HEK293 (cell line): Measurements from ENCODE around the gene TEX13D.

Experiments used
- CTCF ChIA-PET: fragments of 350-600 bp; formaldehyde crosslinking; extraction: SDS; loops from one replicate; lab custom pipeline; 2021; ENCODE audit warnings: antibody characterized with exemption; lab: Yijun Ruan, JAX
- POLR2A ChIA-PET: fragments of 300-600 bp; formaldehyde crosslinking; extraction: SDS; loops from one replicate; lab custom pipeline; 2020; ENCODE audit warnings: antibody characterized with exemption, inconsistent platforms; lab: Yijun Ruan, JAX
- H3K27ac ChIP-seq: fragments of 200-500 bp; sonication (Bioruptor generic); 2 replicates; pipeline ENCODE4 v1.5.1; 2014; ENCODE audit warnings: low read depth, low read length, control low read depth, inconsistent platforms; ENCODE audit errors: extremely low read depth
- H3K36me3 ChIP-seq, 2 experiments: fragments of 200-500 bp in 1 of 2; sonication (Bioruptor generic) in 1 of 2; 1 replicate in 1 of 2; 2 replicates in 1 of 2; pipeline ENCODE4 v1.5.1; 2014 to 2017; ENCODE audit warnings: inconsistent platforms in 2 of 2, low read length in 2 of 2; ENCODE audit not compliant: control insufficient read depth in 2 of 2, insufficient read depth in 1 of 2
- H3K4me1 ChIP-seq: fragments of 200-500 bp; sonication (Bioruptor generic); 2 replicates; pipeline ENCODE4 v1.5.1; 2014; ENCODE audit warnings: mild to moderate bottlenecking, low read length, inconsistent platforms; ENCODE audit not compliant: control insufficient read depth, insufficient read depth
- H3K4me3 ChIP-seq: 2 replicates; pipeline ENCODE4 v1.5.1; 2011; ENCODE audit warnings: low read depth, mild to moderate bottlenecking, control low read depth, low read length, moderate library complexity
- H3K9me3 ChIP-seq: fragments of 200-500 bp; sonication (Bioruptor generic); 2 replicates; pipeline ENCODE4 v1.5.1; 2014; ENCODE audit warnings: low read depth, low read length, inconsistent platforms; ENCODE audit not compliant: control insufficient read depth, insufficient read depth
- EGR2 ChIP-seq: fragments of 450-650 bp; formaldehyde crosslinking; IDR thresholded peaks from 2 replicates; pipeline ENCODE4 v1.5.1; 2016; ENCODE audit warnings: low read depth, missing biosample characterization, missing genetic modification characterization
- GFI1B ChIP-seq: fragments of 450-650 bp; formaldehyde crosslinking; IDR thresholded peaks from 2 replicates; pipeline ENCODE4 v1.5.1; 2016; ENCODE audit warnings: missing biosample characterization, missing genetic modification characterization
- SCRT2 ChIP-seq: fragments of 450-650 bp; formaldehyde crosslinking; IDR thresholded peaks from 2 replicates; pipeline ENCODE4 v1.5.1; 2016; ENCODE audit warnings: missing biosample characterization, missing genetic modification characterization
- SETDB1 ChIP-seq: IDR thresholded peaks from one replicate; pipeline ENCODE4 v1.6.1; 2017; ENCODE audit warnings: mild to moderate bottlenecking, low read length, moderate library complexity, mixed read lengths; ENCODE audit not compliant: insufficient read length
- TCF7L2 ChIP-seq: IDR thresholded peaks from 2 replicates; pipeline ENCODE4 v1.6.1; 2011; ENCODE audit warnings: low read depth, mild to moderate bottlenecking, inconsistent platforms, low read length, moderate library complexity, borderline replicate concordance
- YY1 ChIP-seq: fragments of 450-650 bp; formaldehyde crosslinking; IDR thresholded peaks from 2 replicates; pipeline ENCODE4 v1.5.1; 2018; ENCODE audit warnings: missing biosample characterization, missing genetic modification characterization
- ZEB2 ChIP-seq: fragments of 450-650 bp; formaldehyde crosslinking; IDR thresholded peaks from 2 replicates; pipeline ENCODE4 v1.5.1; 2016; ENCODE audit warnings: missing biosample characterization, missing genetic modification characterization
- ZFHX2 ChIP-seq: fragments of 450-650 bp; formaldehyde crosslinking; conservative IDR thresholded peaks from 2 replicates; pipeline ENCODE4 v1.5.1; 2016; ENCODE audit warnings: missing biosample characterization, missing genetic modification characterization
- ZIC2 ChIP-seq: fragments of 450-650 bp; formaldehyde crosslinking; IDR thresholded peaks from 2 replicates; pipeline ENCODE4 v1.5.1; 2016; ENCODE audit warnings: missing biosample characterization, missing genetic modification characterization
- ZNF112 ChIP-seq: fragments of 450-650 bp; formaldehyde crosslinking; IDR thresholded peaks from 2 replicates; pipeline ENCODE4 v1.5.0; 2017; ENCODE audit warnings: missing biosample characterization, missing genetic modification characterization
- ZNF155 ChIP-seq: fragments of 450-650 bp; formaldehyde crosslinking; IDR thresholded peaks from 2 replicates; pipeline ENCODE4 v1.5.1; 2016; ENCODE audit warnings: missing biosample characterization, missing genetic modification characterization
- ZNF184 ChIP-seq: fragments of 450-650 bp; IDR thresholded peaks from 2 replicates; pipeline ENCODE4 v1.5.1; 2018; ENCODE audit warnings: missing biosample characterization, mild to moderate bottlenecking, missing genetic modification characterization
- ZNF37A ChIP-seq: fragments of 450-650 bp; IDR thresholded peaks from 2 replicates; pipeline ENCODE4 v1.5.1; 2018; ENCODE audit warnings: missing biosample characterization, missing genetic modification characterization
- ZNF404 ChIP-seq: fragments of 450-650 bp; formaldehyde crosslinking; IDR thresholded peaks from 2 replicates; pipeline ENCODE4 v1.5.1; 2017; ENCODE audit warnings: missing biosample characterization, missing genetic modification characterization
- ZNF548 ChIP-seq: fragments of 450-650 bp; formaldehyde crosslinking; IDR thresholded peaks from 2 replicates; pipeline ENCODE4 v1.5.1; 2016; ENCODE audit warnings: missing biosample characterization, missing genetic modification characterization
- ZNF549 ChIP-seq: fragments of 450-650 bp; IDR thresholded peaks from 2 replicates; pipeline ENCODE4 v1.5.1; 2018; ENCODE audit warnings: missing biosample characterization, missing genetic modification characterization, mild to moderate bottlenecking, inconsistent platforms, moderate library complexity
- ZNF555 ChIP-seq: fragments of 450-650 bp; formaldehyde crosslinking; conservative IDR thresholded peaks from 2 replicates; pipeline ENCODE4 v1.5.1; 2017; ENCODE audit warnings: missing biosample characterization, mild to moderate bottlenecking, missing genetic modification characterization, inconsistent platforms
- ZNF571 ChIP-seq: fragments of 450-650 bp; formaldehyde crosslinking; IDR thresholded peaks from 2 replicates; pipeline ENCODE4 v1.5.0; 2017; ENCODE audit warnings: missing biosample characterization, missing genetic modification characterization
- ZNF660 ChIP-seq: fragments of 450-650 bp; IDR thresholded peaks from 2 replicates; pipeline ENCODE4 v1.5.1; 2018; ENCODE audit warnings: missing biosample characterization, mild to moderate bottlenecking, missing genetic modification characterization
- ZNF664 ChIP-seq: fragments of 450-650 bp; formaldehyde crosslinking; IDR thresholded peaks from 2 replicates; pipeline ENCODE4 v1.5.1; 2016; ENCODE audit warnings: missing biosample characterization, missing genetic modification characterization
- TF ChIP-seq, protein P1 (sequence below): fragments of 450-650 bp; formaldehyde crosslinking; IDR thresholded peaks from 2 replicates; pipeline ENCODE4 v1.5.1; 2016; ENCODE audit warnings: missing biosample characterization, missing genetic modification characterization
- TF ChIP-seq, protein P2 (sequence below): fragments of 450-650 bp; formaldehyde crosslinking; IDR thresholded peaks from 2 replicates; pipeline ENCODE4 v1.5.1; 2017; ENCODE audit warnings: missing biosample characterization, missing genetic modification characterization
- TF ChIP-seq, protein P3 (sequence below): fragments of 450-650 bp; formaldehyde crosslinking; IDR thresholded peaks from 2 replicates; pipeline ENCODE4 v1.5.1; 2017; ENCODE audit warnings: missing biosample characterization, mild to moderate bottlenecking, missing genetic modification characterization, moderate library complexity
- TF ChIP-seq, protein P4 (sequence below): fragments of 450-650 bp; formaldehyde crosslinking; IDR thresholded peaks from 2 replicates; pipeline ENCODE4 v1.5.1; 2017; ENCODE audit warnings: missing biosample characterization, missing genetic modification characterization

TEX13D gene

DNA sequence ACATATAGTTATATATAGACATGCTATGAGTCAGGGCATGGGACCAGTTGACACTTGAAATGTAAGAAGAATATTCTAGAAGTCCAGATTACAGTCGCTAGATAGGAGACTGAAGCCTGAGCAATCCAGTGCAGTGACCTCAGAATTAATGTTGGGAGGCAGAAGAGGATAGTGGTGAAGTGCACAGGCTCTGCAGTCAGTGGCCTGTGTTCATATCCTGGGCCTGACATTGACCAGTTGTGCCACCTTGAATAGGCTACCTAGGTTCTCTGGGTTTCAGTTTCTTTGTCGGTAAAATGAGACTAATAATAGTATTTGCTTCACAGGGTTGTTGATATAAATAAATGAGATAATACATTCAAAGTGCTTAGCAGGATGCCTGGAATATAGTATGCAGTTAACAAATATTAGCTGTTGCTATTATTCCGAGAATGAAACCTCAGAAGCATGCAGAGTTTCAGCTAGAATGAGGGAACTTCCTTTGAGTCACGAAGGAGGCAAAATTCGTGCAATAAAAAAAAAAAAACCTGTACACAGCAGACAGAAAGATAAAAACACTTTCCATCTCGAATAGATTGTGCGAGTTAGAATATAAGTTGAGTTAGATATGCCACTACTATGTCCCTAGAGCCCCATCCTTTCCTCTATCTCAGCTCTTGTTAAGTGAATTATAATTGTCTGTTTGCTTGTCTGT, 9.9 kb downstream of the TEX13D start:
- Histone ChIP-seq H3K36me3 (no peaks in the 10 kb centered on the region), H3K27ac (no peak overlapping the region), H3K4me1 (no peaks in the 10 kb centered on the region), H3K9me3 (no peaks in the 10 kb centered on the region), H3K4me3 (no peak overlapping the region)
- TF ChIP-seq ZEB2 (tag by site-specific recombination) (no peak), ZNF571 (no peak), ZFHX2 (tag by site-specific recombination) (no peak), ZNF664 (tag by site-specific recombination) (no peak), YY1 (tag by site-specific recombination) (no peak), ZNF155 (tag by site-specific recombination) (no peak), ZNF184 (tag by site-specific recombination) (no peak)
- POLR2A ChIA-PET = no interaction called here
- CTCF ChIA-PET = no interaction called here

DNA sequence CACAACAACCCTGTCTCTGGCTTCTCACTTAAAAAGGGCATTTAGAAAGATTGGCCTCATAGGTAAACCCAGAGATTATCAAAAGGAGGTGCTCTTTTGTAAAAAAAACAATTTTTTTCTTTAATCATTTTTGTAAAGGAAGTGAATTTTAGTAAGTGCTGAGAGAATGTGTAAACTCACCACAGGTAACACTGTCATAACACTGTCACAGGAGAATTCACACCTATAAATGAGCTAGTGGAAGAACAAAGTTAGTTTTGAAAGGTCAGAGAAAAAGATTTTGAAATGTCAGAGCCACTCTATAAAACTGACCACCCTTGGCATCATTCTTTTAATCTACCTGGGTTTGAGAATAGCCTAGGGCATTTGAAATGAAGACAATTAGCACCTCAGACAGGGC, 10.6 kb downstream of the TEX13D start:
- TF ChIP-seq EGR2 (tag by site-specific recombination) (no peak), ZNF155 (tag by site-specific recombination) (no peak)
- Histone ChIP-seq H3K27ac (no peak overlapping the region), H3K4me1 (no peaks in the 10 kb centered on the region), H3K9me3 (no peaks in the 10 kb centered on the region), H3K4me3 (no peak overlapping the region), H3K36me3 (no peaks in the 10 kb centered on the region)
- ChIA-PET CTCF (interaction anchor here (0.8 kb wide), 1 partner anchor 20 kb away, joined by 3 read pairs; no protein-coding TSS in a partner anchor), POLR2A (no interaction called here)

DNA sequence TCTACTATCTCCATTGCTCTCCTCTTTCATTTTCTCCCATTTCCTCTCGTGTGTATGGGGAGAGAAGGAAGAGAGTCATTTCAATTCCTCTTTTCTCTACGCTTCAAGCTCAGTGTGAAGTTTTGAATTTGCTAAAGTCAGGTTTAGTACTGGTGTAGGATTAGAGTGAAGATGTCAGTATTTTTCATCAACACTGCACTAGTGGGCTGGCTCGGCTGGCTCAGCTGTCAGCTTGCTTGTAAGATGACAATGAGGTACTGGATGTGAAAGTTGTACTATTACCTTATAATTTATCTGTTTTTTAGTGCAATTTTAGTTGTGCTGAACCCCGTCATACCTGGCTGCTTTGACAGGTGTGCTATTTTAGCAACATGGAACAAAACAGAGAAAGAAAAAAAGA, 11.8 kb downstream of the TEX13D start:
- POLR2A ChIA-PET = no interaction called here
- no peak for TF ChIP-seq SCRT2 (tag by site-specific recombination)
- TF ChIP-seq, protein P1, sequence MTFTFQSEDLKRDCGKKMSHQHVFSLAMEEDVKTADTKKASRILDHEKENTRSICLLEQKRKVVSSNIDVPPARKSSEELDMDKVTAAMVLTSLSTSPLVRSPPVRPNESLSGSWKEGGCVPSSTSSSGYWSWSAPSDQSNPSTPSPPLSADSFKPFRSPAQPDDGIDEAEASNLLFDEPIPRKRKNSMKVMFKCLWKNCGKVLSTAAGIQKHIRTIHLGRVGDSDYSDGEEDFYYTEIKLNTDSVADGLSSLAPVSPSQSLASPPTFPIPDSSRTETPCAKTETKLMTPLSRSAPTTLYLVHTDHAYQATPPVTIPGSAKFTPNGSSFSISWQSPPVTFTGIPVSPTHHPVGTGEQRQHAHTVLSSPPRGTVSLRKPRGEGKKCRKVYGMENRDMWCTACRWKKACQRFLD (tag by site-specific recombination) = no peak
- TF ChIP-seq, protein P2, sequence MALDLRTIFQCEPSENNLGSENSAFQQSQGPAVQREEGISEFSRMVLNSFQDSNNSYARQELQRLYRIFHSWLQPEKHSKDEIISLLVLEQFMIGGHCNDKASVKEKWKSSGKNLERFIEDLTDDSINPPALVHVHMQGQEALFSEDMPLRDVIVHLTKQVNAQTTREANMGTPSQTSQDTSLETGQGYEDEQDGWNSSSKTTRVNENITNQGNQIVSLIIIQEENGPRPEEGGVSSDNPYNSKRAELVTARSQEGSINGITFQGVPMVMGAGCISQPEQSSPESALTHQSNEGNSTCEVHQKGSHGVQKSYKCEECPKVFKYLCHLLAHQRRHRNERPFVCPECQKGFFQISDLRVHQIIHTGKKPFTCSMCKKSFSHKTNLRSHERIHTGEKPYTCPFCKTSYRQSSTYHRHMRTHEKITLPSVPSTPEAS = no peak
- TF ChIP-seq ZNF660 (tag by site-specific recombination) = no peak
- no peak for TF ChIP-seq ZNF404
- no peak for TF ChIP-seq TCF7L2
- no peak for TF ChIP-seq ZNF548 (tag by site-specific recombination)

DNA sequence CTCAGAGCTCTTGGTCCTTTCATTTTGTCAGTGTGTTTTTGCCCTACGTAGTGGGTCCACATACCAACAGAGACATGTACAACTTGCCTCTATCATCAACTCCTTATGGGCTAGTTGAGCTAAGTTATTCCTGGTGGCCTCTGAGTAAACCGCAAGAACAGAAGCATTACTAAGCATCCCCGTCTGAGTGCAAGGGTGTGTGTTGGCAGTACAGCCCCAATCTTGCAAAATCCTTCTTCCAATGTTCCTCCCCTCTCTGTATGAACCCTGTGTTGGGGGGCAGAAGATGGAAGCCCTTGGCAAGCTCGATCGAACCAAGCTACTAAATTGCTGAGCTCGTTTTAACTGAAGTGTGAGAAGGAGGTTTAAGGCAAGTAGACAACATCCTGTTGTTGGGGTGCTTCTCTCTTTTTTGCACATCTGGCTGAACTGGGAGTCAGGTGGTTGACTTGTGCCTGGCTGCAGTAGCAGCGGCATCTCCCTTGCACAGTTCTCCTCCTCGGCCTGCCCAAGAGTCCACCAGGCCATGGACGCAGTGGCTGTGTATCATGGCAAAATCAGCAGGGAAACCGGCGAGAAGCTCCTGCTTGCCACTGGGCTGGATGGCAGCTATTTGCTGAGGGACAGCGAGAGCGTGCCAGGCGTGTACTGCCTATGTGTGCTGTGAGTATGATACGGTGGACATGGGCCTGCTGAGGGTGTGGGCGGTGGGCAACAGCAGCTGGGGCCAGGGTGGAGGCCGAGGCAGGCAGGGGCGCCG, 13.8 kb downstream of the TEX13D start, which contains the start of gene SH2D1A:
TSS of gene SH2D1A (plus strand) at position 447 of the 760 bp plus-strand sequence. CDS start at position 527, 80 bp downstream.
- H3K4me1 ChIP-seq = no peaks in the 10 kb centered on the region
- CTCF ChIA-PET = no interaction called here
- no peaks in the 10 kb centered on the region for H3K36me3 ChIP-seq
- no peaks in the 10 kb centered on the region for H3K9me3 ChIP-seq
- POLR2A ChIA-PET = no interaction called here
- no peak within 1 kb of the TSS for H3K4me3 ChIP-seq
- no peak within 1 kb of the TSS for H3K27ac ChIP-seq
- TF ChIP-seq EGR2 (tag by site-specific recombination) (no peak), ZNF112 (tag by site-specific recombination) (no peak), GFI1B (no peak), ZNF548 (tag by site-specific recombination) (no peak), ZNF549 (tag by site-specific recombination) (no peak), ZIC2 (tag by site-specific recombination) (no peak), ZNF184 (tag by site-specific recombination) (no peak), SETDB1 (no peak), ZNF555 (no peak), ZNF37A (tag by site-specific recombination) (no peak)
- TF ChIP-seq, protein P3, sequence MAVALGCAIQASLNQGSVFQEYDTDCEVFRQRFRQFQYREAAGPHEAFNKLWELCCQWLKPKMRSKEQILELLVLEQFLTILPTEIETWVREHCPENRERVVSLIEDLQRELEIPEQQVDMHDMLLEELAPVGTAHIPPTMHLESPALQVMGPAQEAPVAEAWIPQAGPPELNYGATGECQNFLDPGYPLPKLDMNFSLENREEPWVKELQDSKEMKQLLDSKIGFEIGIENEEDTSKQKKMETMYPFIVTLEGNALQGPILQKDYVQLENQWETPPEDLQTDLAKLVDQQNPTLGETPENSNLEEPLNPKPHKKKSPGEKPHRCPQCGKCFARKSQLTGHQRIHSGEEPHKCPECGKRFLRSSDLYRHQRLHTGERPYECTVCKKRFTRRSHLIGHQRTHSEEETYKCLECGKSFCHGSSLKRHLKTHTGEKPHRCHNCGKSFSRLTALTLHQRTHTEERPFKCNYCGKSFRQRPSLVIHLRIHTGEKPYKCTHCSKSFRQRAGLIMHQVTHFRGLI (tag by site-specific recombination) = no peak
- TF ChIP-seq, protein P4, sequence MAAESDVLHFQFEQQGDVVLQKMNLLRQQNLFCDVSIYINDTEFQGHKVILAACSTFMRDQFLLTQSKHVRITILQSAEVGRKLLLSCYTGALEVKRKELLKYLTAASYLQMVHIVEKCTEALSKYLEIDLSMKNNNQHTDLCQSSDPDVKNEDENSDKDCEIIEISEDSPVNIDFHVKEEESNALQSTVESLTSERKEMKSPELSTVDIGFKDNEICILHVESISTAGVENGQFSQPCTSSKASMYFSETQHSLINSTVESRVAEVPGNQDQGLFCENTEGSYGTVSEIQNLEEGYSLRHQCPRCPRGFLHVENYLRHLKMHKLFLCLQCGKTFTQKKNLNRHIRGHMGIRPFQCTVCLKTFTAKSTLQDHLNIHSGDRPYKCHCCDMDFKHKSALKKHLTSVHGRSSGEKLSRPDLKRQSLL (tag by site-specific recombination) = no peak

More for the DNA sequence above, 11.8 kb downstream of the TEX13D start:
- no peaks in the 10 kb centered on the region for H3K9me3 ChIP-seq
- CTCF ChIA-PET = no interaction called here
- H3K36me3 ChIP-seq = no peaks in the 10 kb centered on the region
- H3K27ac ChIP-seq = no peak overlapping the region
- H3K4me3 ChIP-seq = no peak overlapping the region
- H3K4me1 ChIP-seq = no peaks in the 10 kb centered on the region
